Fibroblast of skin of back (primary cell): ENCODE results near the gene ZNF384.
A peak's percentile ranks its signal among the peaks of the same experiment; 100 is the strongest.

Experiments used
- DNase-seq: peaks from one replicate; pipeline ENCODE4 v3.0.0-alpha.2; 2013

Gene ZNF384

GRCh38 chr12:6653342-6653741 is 35.8 kb downstream of the ZNF384 start:
- DNase-seq, result no peak

- DNase-seq, result no peak
These were observed 36.8 kb downstream of the ZNF384 start for GRCh38 chr12:6652391-6652790.

GRCh38 chr12:6650832-6651231 is 38.3 kb downstream of the ZNF384 start:
- no peak for DNase-seq

GRCh38 chr12:6647083-6647604 is 42.0 kb downstream of the ZNF384 start, which contains the start of gene ACRBP:
Gene ACRBP, minus strand, starts transcription at chr12:6647432. Its CDS starts 66 bp downstream, at chr12:6647366.
- peak; percentile 50 for DNase-seq

GRCh38 chr12:6646276-6647082 is 42.7 kb downstream of the ZNF384 start:
- no peak for DNase-seq

- no peak for DNase-seq
These were observed 44.3 kb downstream of the ZNF384 start for GRCh38 chr12:6644903-6645302.

- no peak for DNase-seq
These were observed 44.9 kb downstream of the ZNF384 start for GRCh38 chr12:6644257-6644596.

- no peak for DNase-seq
These were observed 45.5 kb downstream of the ZNF384 start for GRCh38 chr12:6643569-6644256.

GRCh38 chr12:6641131-6641530 is 48.0 kb downstream of the ZNF384 start:
- no peak for DNase-seq

- DNase-seq, result no peak
These were observed 48.7 kb downstream of the ZNF384 start for GRCh38 chr12:6640497-6640896.

- DNase-seq, result no peak
These were observed 49.9 kb downstream of the ZNF384 start for GRCh38 chr12:6639151-6639801.

GRCh38 chr12:6638305-6638704 is 50.9 kb downstream of the ZNF384 start:
- DNase-seq, result no peak

- peak; percentile 69 for DNase-seq
These were observed 53.2 kb downstream of the ZNF384 start, which contains the start of gene LPAR5 for GRCh38 chr12:6635856-6636531. Gene LPAR5, minus strand, starts transcription at chr12:6635959. Its CDS starts 14,711 bp downstream, at chr12:6621248.

GRCh38 chr12:6635375-6635855 is 53.8 kb downstream of the ZNF384 start:
- peak; percentile 50 for DNase-seq

- peak; percentile 40 for DNase-seq
These were observed 56.9 kb downstream of the ZNF384 start for GRCh38 chr12:6632026-6632983.

GRCh38 chr12:6631549-6631961 is 57.6 kb downstream of the ZNF384 start:
- no peak for DNase-seq

- DNase-seq, result no peak
These were observed 58.4 kb downstream of the ZNF384 start for GRCh38 chr12:6630736-6631135.

- no peak for DNase-seq
These were observed 61.6 kb downstream of the ZNF384 start for GRCh38 chr12:6627616-6628015.

GRCh38 chr12:6626654-6627283 is 62.4 kb downstream of the ZNF384 start:
- DNase-seq, result no peak

GRCh38 chr12:6620885-6621274 is 68.3 kb downstream of the ZNF384 start:
- no peak for DNase-seq
